GM12872 (cell line): ENCODE results near the gene BBX.
A peak's percentile ranks its signal among the peaks of the same experiment; 100 is the strongest.

Experiments used
- CTCF ChIP-seq: IDR thresholded peaks from 3 replicates; pipeline ENCODE4 v1.5.1; 2011; ENCODE audit warnings: low read depth, mild to moderate bottlenecking, low read length, moderate library complexity; ENCODE audit not compliant: insufficient read depth

Gene BBX

GRCh38 chr3:107738486-107739183 is 215.9 kb downstream of the BBX start:
- TF ChIP-seq CTCF = no peak

- no peak for TF ChIP-seq CTCF
These were observed 216.5 kb downstream of the BBX start for GRCh38 chr3:107739227-107739626.

GRCh38 chr3:107740992-107741896 is 218.5 kb downstream of the BBX start:
- TF ChIP-seq CTCF = peak; percentile 36; the same call in 1 of the 3 replicates

GRCh38 chr3:107745354-107745753 is 222.6 kb downstream of the BBX start:
- no peak for TF ChIP-seq CTCF

- TF ChIP-seq CTCF = peak; percentile 59
These were observed 229.6 kb downstream of the BBX start for GRCh38 chr3:107752202-107752990.

- TF ChIP-seq CTCF = peak; percentile 59
These were observed 230.7 kb downstream of the BBX start for GRCh38 chr3:107753494-107753893.

- no peak for TF ChIP-seq CTCF
These were observed 231.2 kb downstream of the BBX start for GRCh38 chr3:107753976-107754375.
